Stimulated activated CD8-positive, alpha-beta memory T cell treated with anti-CD3 and anti-CD28 coated beads, Interleukin-4, amount 100 ng/mL, for 1 hour (primary cell): ENCODE data around the gene ANKS1A.
"Not testable (repeated sequence)": the region's sequence is repeated elsewhere in the genome, so short reads cannot be mapped to it uniquely, and the experiment has no call there.

Experiments
- DNase-seq, 2 donors: peaks; one replicate each; pipeline ENCODE4 v3.0.0-alpha.2; 2020; ENCODE audit warnings: low read depth in 2 of 2, low spot score in 1 of 2

Gene ANKS1A

DNA sequence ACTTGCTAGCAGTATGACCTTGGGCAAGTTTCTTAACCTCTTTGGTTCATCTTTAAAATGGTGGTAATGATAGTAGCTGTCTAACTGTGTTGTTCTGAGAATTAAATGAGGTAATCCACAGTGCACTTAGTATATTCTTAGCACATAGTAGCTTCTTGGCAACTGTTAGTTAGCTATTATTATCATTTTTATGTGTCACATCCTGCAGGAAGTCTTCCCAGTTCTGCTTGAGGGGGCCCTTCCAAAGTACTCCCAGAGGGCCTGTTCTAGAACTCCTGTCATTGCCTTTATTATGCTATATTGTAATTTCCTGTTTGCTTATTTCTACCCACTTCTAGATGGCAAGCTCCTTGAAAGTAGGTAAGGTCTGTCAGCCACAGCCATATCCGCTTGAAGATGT is 30.6 kb downstream of the ANKS1A start:
- DNase-seq, result no peak

DNA sequence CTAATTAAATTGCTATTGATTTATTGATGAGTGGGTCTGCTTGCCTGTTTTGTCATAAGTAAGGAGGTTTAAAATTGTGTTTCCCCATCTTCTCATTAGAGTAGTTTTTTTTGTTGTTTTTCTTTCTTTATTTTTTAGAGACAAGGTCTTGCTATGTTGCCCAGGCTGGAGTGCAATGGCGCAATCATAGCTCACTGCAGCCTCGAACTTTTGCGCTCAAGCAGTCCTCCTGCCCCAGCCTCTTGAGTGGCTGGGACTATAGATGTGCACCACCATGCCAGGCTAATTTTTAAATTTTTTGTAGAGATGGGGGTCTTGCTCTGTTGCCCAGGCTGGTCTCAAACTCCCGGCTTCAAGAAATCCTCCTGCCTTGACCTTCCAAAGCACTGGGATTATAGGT is 31.0 kb downstream of the ANKS1A start:
- no peak for DNase-seq

GRCh38 chr6:34922177-34922663 is 33.2 kb downstream of the ANKS1A start:
- DNase-seq, result no peak

GRCh38 chr6:34924831-34925625 is 36.0 kb downstream of the ANKS1A start:
- DNase-seq, result no peak

- no peak for DNase-seq
These were observed 37.6 kb downstream of the ANKS1A start for GRCh38 chr6:34926655-34927054.

- no peak for DNase-seq
These were observed 39.2 kb downstream of the ANKS1A start for GRCh38 chr6:34928220-34928619.

DNA sequence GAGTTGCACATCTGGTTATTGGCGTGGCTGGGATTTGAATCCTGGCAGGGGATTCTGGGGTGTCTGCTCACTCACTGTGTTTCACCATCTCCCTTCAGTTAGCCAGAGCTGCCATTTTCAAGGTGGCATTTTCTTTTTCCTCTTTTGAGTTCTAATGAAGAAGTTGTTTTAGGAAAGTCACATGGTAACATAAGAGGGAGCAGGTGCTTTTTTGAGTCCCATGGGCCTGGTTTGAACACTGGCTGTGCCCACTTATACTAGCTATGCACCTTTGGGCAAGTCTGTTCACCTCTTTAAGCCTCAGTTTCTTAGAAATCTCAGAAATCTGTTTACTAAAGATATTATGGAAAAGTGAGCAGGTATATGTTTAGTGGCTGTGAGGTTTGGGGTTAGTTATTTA is 39.6 kb downstream of the ANKS1A start:
- no peak for DNase-seq

- no peak for DNase-seq
These were observed 40.4 kb downstream of the ANKS1A start for GRCh38 chr6:34929241-34929978.

DNA sequence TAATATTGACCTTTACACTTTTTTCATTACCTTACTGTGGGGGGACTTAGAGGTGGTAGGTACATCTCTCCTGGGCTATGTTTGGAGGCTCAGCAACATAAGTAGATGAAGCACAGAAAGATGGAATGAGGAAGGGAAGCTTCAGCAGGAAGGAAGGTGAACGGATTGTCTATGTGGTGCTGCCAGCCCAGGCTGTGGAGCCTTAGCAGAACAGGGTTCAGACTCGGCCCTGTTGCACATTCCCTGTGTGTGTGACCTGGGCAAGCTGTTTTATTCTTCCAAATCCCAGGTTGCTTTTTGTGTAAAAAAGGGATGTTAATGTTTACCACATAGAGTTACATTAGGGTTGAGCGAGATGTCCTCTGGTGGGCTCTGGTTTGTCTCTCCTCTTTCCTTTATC is 41.2 kb downstream of the ANKS1A start:
- no peak for DNase-seq

DNA sequence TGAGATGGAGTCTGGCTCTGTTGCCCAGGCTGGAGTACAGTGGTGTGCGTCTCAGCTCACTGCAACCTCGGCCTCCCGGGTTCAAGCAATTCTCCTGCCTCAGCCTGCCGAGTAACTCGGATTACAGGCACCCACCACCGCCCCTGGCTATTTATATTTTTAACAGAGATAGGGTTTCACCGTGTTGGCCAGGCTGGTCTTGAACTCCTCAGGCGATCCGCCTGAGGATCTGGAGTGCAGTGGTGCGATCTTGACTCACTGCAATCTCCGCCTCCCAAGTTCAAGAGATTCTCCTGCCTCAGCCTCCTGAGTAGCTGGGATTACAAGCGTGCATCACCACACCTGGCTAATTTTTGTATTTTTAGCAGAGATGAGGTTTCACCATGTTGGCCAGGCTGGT is 43.1 kb downstream of the ANKS1A start:
- not testable (repeated sequence) for DNase-seq

- no peak for DNase-seq
These were observed 45.5 kb downstream of the ANKS1A start for GRCh38 chr6:34934516-34934915.

GRCh38 chr6:34938268-34938667 is 49.2 kb downstream of the ANKS1A start:
- no peak for DNase-seq

- no peak for DNase-seq
These were observed 51.0 kb downstream of the ANKS1A start for GRCh38 chr6:34940030-34940434.

DNA sequence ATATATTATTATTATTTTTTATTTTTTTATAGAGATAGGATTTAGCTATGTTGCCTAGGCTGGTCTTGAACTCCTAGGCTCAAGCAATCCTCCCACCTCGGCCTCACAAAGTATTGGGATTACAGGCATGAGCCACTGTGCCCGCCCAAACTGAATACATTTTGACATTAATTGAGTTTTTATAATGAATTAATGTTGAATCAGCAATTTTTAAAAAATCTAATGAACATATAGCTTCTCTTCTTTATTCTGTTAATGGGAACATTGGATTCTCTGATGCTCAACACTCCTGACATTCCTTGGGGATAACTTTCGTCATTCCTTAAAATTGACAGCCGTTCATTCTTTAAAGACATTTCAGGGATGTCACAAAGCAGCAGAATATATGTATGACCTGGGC is 52.4 kb downstream of the ANKS1A start:
- DNase-seq, result no peak

GRCh38 chr6:34945317-34945716 is 56.3 kb downstream of the ANKS1A start:
- DNase-seq, result no peak

DNA sequence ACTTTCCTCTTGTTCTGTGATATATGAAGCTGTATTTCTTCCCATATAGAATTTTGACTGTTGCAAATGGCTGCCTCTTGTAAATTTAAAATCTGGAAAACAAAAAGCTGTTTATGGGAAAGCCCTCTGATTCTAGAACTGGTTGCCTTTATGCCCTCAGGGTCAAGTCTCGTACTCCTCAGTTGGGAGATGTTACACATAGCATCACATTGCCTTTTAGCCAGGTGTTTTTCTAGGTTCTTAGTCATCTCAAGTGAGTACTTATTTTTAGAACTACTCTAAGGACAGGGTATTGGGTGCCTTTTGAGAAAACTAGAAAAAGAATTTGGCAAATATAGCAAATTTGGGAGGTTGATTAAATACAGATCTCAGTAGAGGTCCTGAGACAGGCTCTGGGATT is 58.5 kb downstream of the ANKS1A start:
- no peak for DNase-seq

GRCh38 chr6:34949636-34950035 is 60.6 kb downstream of the ANKS1A start:
- DNase-seq, result no peak

GRCh38 chr6:34950849-34951248 is 61.8 kb downstream of the ANKS1A start:
- no peak for DNase-seq

GRCh38 chr6:34951731-34952130 is 62.7 kb downstream of the ANKS1A start:
- no peak for DNase-seq

- no peak for DNase-seq
These were observed 64.3 kb downstream of the ANKS1A start for GRCh38 chr6:34953061-34954025.

- no peak for DNase-seq
These were observed 66.4 kb downstream of the ANKS1A start for GRCh38 chr6:34955442-34955841.
